HL-60 (cell line): ENCODE measurements around the gene HBQ1.

Source experiments
- GABPA ChIP-seq: IDR thresholded peaks from 2 replicates; pipeline ENCODE4 v1.6.1; 2012; ENCODE audit warnings: low read depth
- TF ChIP-seq, protein P1 (sequence below): IDR thresholded peaks from one replicate; pipeline ENCODE4 v1.5.1; 2011; ENCODE audit warnings: low read length, control low read depth, inconsistent platforms; ENCODE audit not compliant: insufficient read depth
- TF ChIP-seq, protein P2 (sequence below): IDR thresholded peaks from 2 replicates; pipeline ENCODE4 v1.6.1; 2012; ENCODE audit warnings: low read depth; ENCODE audit not compliant: insufficient replicate concordance

DNA sequence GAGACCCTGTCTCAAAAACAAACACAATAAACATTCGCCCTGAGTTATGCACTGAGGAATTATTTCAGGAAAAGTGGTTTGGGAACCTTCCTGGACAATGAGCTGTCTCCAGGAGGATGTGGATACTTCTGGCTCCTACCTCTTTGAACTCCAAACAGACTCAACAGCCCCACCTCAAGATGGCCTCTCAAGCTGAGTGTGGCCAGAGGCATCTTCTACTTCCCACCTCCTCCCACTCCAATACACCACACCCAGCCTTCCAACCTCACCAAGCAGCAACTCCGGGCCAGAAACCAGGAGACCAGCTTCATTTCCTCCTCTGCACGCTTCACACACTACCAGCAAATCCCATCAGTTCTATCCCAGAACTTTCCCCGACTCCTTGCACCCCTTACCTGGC is 11.6 kb downstream of the HBQ1 start:
- TF ChIP-seq, protein P1, sequence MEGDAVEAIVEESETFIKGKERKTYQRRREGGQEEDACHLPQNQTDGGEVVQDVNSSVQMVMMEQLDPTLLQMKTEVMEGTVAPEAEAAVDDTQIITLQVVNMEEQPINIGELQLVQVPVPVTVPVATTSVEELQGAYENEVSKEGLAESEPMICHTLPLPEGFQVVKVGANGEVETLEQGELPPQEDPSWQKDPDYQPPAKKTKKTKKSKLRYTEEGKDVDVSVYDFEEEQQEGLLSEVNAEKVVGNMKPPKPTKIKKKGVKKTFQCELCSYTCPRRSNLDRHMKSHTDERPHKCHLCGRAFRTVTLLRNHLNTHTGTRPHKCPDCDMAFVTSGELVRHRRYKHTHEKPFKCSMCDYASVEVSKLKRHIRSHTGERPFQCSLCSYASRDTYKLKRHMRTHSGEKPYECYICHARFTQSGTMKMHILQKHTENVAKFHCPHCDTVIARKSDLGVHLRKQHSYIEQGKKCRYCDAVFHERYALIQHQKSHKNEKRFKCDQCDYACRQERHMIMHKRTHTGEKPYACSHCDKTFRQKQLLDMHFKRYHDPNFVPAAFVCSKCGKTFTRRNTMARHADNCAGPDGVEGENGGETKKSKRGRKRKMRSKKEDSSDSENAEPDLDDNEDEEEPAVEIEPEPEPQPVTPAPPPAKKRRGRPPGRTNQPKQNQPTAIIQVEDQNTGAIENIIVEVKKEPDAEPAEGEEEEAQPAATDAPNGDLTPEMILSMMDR = no peak
- TF ChIP-seq GABPA = no peak
- TF ChIP-seq, protein P2, sequence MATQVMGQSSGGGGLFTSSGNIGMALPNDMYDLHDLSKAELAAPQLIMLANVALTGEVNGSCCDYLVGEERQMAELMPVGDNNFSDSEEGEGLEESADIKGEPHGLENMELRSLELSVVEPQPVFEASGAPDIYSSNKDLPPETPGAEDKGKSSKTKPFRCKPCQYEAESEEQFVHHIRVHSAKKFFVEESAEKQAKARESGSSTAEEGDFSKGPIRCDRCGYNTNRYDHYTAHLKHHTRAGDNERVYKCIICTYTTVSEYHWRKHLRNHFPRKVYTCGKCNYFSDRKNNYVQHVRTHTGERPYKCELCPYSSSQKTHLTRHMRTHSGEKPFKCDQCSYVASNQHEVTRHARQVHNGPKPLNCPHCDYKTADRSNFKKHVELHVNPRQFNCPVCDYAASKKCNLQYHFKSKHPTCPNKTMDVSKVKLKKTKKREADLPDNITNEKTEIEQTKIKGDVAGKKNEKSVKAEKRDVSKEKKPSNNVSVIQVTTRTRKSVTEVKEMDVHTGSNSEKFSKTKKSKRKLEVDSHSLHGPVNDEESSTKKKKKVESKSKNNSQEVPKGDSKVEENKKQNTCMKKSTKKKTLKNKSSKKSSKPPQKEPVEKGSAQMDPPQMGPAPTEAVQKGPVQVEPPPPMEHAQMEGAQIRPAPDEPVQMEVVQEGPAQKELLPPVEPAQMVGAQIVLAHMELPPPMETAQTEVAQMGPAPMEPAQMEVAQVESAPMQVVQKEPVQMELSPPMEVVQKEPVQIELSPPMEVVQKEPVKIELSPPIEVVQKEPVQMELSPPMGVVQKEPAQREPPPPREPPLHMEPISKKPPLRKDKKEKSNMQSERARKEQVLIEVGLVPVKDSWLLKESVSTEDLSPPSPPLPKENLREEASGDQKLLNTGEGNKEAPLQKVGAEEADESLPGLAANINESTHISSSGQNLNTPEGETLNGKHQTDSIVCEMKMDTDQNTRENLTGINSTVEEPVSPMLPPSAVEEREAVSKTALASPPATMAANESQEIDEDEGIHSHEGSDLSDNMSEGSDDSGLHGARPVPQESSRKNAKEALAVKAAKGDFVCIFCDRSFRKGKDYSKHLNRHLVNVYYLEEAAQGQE = no peak
